Osteoblast (primary cell): Measurements from ENCODE around the gene PDE5A. TPM values are rescaled to one million over a fixed set of nuclear protein-coding genes. Genes with fewer than 3 reads are reported as not detected.
A peak's percentile ranks its signal among the peaks of the same experiment; 100 is the strongest.

Experiments
- DNase-seq: peaks from one replicate; pipeline ENCODE4 v3.0.0; 2011; ENCODE audit warnings: low spot score, mixed read lengths; ENCODE audit not compliant: insufficient read length; ENCODE audit errors: missing footprints
- H2AFZ ChIP-seq: 2 replicates; pipeline ENCODE4 v1.6.0; 2011; ENCODE audit warnings: mild to moderate bottlenecking, low read length
- H3K27ac ChIP-seq: 2 replicates; pipeline ENCODE4 v1.5.1; 2011; ENCODE audit warnings: mild to moderate bottlenecking, low read depth, low read length, moderate library complexity
- H3K27me3 ChIP-seq: 2 replicates; pipeline ENCODE4 v1.6.0; 2012; ENCODE audit warnings: mild to moderate bottlenecking, control low read depth, inconsistent platforms, low read length, moderate library complexity; ENCODE audit not compliant: insufficient read depth
- H3K36me3 ChIP-seq: 2 replicates; pipeline ENCODE4 v1.5.1; 2011; ENCODE audit warnings: mild to moderate bottlenecking, low read length, control low read depth, moderate library complexity; ENCODE audit not compliant: insufficient read depth
- H3K4me1 ChIP-seq: 2 replicates; pipeline ENCODE4 v1.5.1; 2011; ENCODE audit warnings: mild to moderate bottlenecking, low read length, control low read depth, moderate library complexity; ENCODE audit not compliant: insufficient read depth
- H3K4me2 ChIP-seq: 2 replicates; pipeline ENCODE4 v1.6.0; 2011; ENCODE audit warnings: mild to moderate bottlenecking, low read length; ENCODE audit not compliant: insufficient read depth
- H3K4me3 ChIP-seq: fragments of 200-600 bp; sonication (generic); 3 replicates; pipeline ENCODE4 v1.5.1; 2012; ENCODE audit warnings: mild to moderate bottlenecking, low read length, inconsistent platforms; ENCODE audit not compliant: insufficient read depth
- H3K79me2 ChIP-seq: 2 replicates; pipeline ENCODE4 v1.6.0; 2012; ENCODE audit warnings: mild to moderate bottlenecking, low read length, control low read depth, inconsistent platforms; ENCODE audit not compliant: insufficient read depth
- H3K9me3 ChIP-seq: 2 replicates; pipeline ENCODE4 v1.5.1; 2011; ENCODE audit warnings: low read depth, low read length, control low read depth
- H4K20me1 ChIP-seq: 2 replicates; pipeline ENCODE4 v1.6.0; 2012; ENCODE audit warnings: mild to moderate bottlenecking, low read length, control low read depth; ENCODE audit not compliant: insufficient read depth
- CTCF ChIP-seq: IDR thresholded peaks from 2 replicates; pipeline ENCODE4 v1.5.1; 2011; ENCODE audit warnings: mild to moderate bottlenecking, low read depth, low read length, moderate library complexity; ENCODE audit errors: extremely low read depth
- total RNA-seq: library from RNA; depleted of rRNA; stranded (reverse); fragments of >200 nt; gene quantifications from 2 replicates; pipeline ENCODE4 v1.2.3, GENCODE V29; 2012

PDE5A gene
- total RNA-seq, 1 donor, result 140 TPM

- Histone ChIP-seq H3K4me2 (no peak overlapping the region), H3K9me3 (no peaks in the 10 kb centered on the region), H3K27ac (no peak overlapping the region), H4K20me1 (no peaks in the 10 kb centered on the region), H2AFZ (no peak overlapping the region), H3K4me3 (no peak overlapping the region), H3K36me3 (no peaks in the 10 kb centered on the region), H3K27me3 (no peaks in the 10 kb centered on the region), H3K79me2 (no peaks in the 10 kb centered on the region), H3K4me1 (peaks cover 55% of the 10 kb centered on the region)
- no peak for DNase-seq
- TF ChIP-seq CTCF, result no peak
Measured at GRCh38 chr4:119655111-119655837, 26.7 kb upstream of the PDE5A start.

GRCh38 chr4:119653990-119654389 is 25.4 kb upstream of the PDE5A start:
- no peaks in the 10 kb centered on the region for H3K9me3 ChIP-seq
- H3K4me1 ChIP-seq, result peaks cover 44% of the 10 kb centered on the region
- DNase-seq, result no peak
- no peak overlapping the region for H3K27ac ChIP-seq
- no peak overlapping the region for H2AFZ ChIP-seq
- no peak for TF ChIP-seq CTCF
- no peaks in the 10 kb centered on the region for H3K79me2 ChIP-seq
- H4K20me1 ChIP-seq, result no peaks in the 10 kb centered on the region
- no peaks in the 10 kb centered on the region for H3K27me3 ChIP-seq
- H3K4me2 ChIP-seq, result no peak overlapping the region
- H3K36me3 ChIP-seq, result no peaks in the 10 kb centered on the region
- H3K4me3 ChIP-seq, result no peak overlapping the region

GRCh38 chr4:119652998-119653397 is 24.4 kb upstream of the PDE5A start:
- Histone ChIP-seq H4K20me1 (no peaks in the 10 kb centered on the region), H3K36me3 (no peaks in the 10 kb centered on the region), H3K4me1 (peaks cover 41% of the 10 kb centered on the region), H3K79me2 (no peaks in the 10 kb centered on the region), H3K4me3 (no peak overlapping the region), H3K27ac (peak overlapping the region; percentile 19), H3K4me2 (peak overlapping the region; percentile 41), H2AFZ (no peak overlapping the region), H3K27me3 (no peaks in the 10 kb centered on the region), H3K9me3 (no peaks in the 10 kb centered on the region)
- DNase-seq, result no peak
- no peak for TF ChIP-seq CTCF

- no peaks in the 10 kb centered on the region for H3K27me3 ChIP-seq
- no peak overlapping the region for H3K4me3 ChIP-seq
- H4K20me1 ChIP-seq, result no peaks in the 10 kb centered on the region
- H3K27ac ChIP-seq, result no peak overlapping the region
- no peaks in the 10 kb centered on the region for H3K79me2 ChIP-seq
- peaks cover 29% of the 10 kb centered on the region for H3K4me1 ChIP-seq
- H3K9me3 ChIP-seq, result no peaks in the 10 kb centered on the region
- H3K4me2 ChIP-seq, result no peak overlapping the region
- H3K36me3 ChIP-seq, result no peaks in the 10 kb centered on the region
- DNase-seq, result no peak
- no peak for TF ChIP-seq CTCF
- no peak overlapping the region for H2AFZ ChIP-seq
Measured at GRCh38 chr4:119648398-119648797, 19.8 kb upstream of the PDE5A start.
